PC-9 (cell line): Measurements from ENCODE around the gene LENG9.

Experiments
- CTCF ChIP-seq: fragments of 200-600 bp; sonication (generic); conservative IDR thresholded peaks from 2 replicates; pipeline ENCODE4 v1.6.1; 2017; ENCODE audit warnings: mixed run types, antibody characterized with exemption, mild to moderate bottlenecking, moderate library complexity
- EZH2 ChIP-seq: fragments of 200-600 bp; sonication (generic); IDR thresholded peaks from 2 replicates; pipeline ENCODE4 v1.8.0; 2017; ENCODE audit warnings: antibody characterized with exemption, low read depth

DNA sequence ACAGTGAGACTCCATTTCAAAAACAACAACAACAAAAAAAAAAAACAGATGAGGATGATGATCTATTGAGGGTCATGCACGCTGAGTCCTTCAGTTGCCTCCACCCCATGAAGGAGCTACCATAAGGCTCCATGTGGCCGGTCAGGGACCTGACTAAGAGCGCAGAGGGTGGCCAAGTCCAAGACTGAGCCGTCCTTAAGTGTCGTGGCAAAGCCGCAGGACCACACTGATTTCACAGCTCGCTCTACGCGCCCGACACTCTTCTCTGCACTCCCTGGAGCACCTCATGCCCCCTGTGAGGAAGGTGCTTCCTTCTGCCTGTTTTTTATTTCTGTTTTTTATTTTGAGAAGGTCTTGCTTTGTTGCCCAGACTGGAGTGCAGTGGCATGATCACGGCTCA is 36.0 kb downstream of the LENG9 start:
- TF ChIP-seq EZH2 (no peak), CTCF (no peak)
